K562 (cell line): ENCODE data around the gene CTDSPL. TPM values are rescaled to one million over a fixed set of nuclear protein-coding genes. Genes with fewer than 3 reads are reported as not detected.
A peak's percentile ranks its signal among the peaks of the same experiment; 100 is the strongest.

Experiments used
- CREB3L1 ChIP-seq: fragments of 450-650 bp; IDR thresholded peaks from 2 replicates; pipeline ENCODE4 v1.6.1; 2014; ENCODE audit warnings: low read depth, mild to moderate bottlenecking, moderate library complexity, borderline replicate concordance
- HINFP ChIP-seq: fragments of 450-650 bp; conservative IDR thresholded peaks from 2 replicates; pipeline ENCODE4 v1.6.1; 2016; ENCODE audit warnings: missing genetic modification characterization, low read depth, mild to moderate bottlenecking, control low read depth, missing compliant biosample characterization
- HNRNPH1 ChIP-seq: fragments of 200-400 bp; formaldehyde crosslinking; optimal IDR thresholded peaks from 2 replicates; pipeline ENCODE3; 2017; ENCODE audit warnings: low read depth, mild to moderate bottlenecking, low read length, moderate library complexity
- MXI1 ChIP-seq: IDR thresholded peaks from 2 replicates; pipeline ENCODE4 v1.6.1; 2011; ENCODE audit warnings: low read depth, mild to moderate bottlenecking, improper control_type of control experiment, low read length
- POLR3G ChIP-seq: IDR thresholded peaks from 2 replicates; pipeline ENCODE4 v1.6.1; 2011; ENCODE audit not compliant: insufficient read length, insufficient replicate concordance; ENCODE audit errors: extremely low read depth
- RHOXF2B ChIP-seq: fragments of 250-450 bp; sonication (Bioruptor Pico); conservative IDR thresholded peaks from 2 replicates; pipeline ENCODE4 v1.5.1; 2021
- SMARCC2 ChIP-seq: fragments of 450-650 bp; IDR thresholded peaks from 2 replicates; pipeline ENCODE4 v1.6.1; 2017; ENCODE audit warnings: antibody characterized with exemption, moderate library complexity, mild to moderate bottlenecking, low read depth
- SREBF1 ChIP-seq: fragments of 150-350 bp; IDR thresholded peaks from 2 replicates; pipeline ENCODE4 v1.6.1; 2014; ENCODE audit warnings: antibody characterized with exemption, low read depth, low read length, borderline replicate concordance
- TAF1 ChIP-seq: IDR thresholded peaks from 2 replicates; pipeline ENCODE4 v1.6.1; 2011; ENCODE audit warnings: mild to moderate bottlenecking, low read length, moderate library complexity; ENCODE audit not compliant: insufficient read depth, control insufficient read depth, severe bottlenecking; ENCODE audit errors: extremely low read depth
- ZBTB34 ChIP-seq: fragments of 250-450 bp; sonication (Bioruptor Pico); IDR thresholded peaks from 2 replicates; pipeline ENCODE4 v1.8.0; 2021; ENCODE audit warnings: mild to moderate bottlenecking, moderate library complexity
- ZC3H11A ChIP-seq: IDR thresholded peaks from 2 replicates; pipeline ENCODE4 v1.6.1; 2012; ENCODE audit warnings: low read depth, low read length, improper control_type of control experiment
- ZNF280A ChIP-seq: fragments of 450-650 bp; IDR thresholded peaks from 2 replicates; pipeline ENCODE4 v1.6.1; 2018; ENCODE audit warnings: mild to moderate bottlenecking, low read depth; ENCODE audit not compliant: partially characterized antibody
- ZNF551 ChIP-seq: fragments of 250-450 bp; sonication (Bioruptor Pico); IDR thresholded peaks from 2 replicates; pipeline ENCODE4 v1.5.0; 2021; ENCODE audit warnings: mild to moderate bottlenecking, moderate library complexity
- ZNF561 ChIP-seq: fragments of 450-650 bp; formaldehyde crosslinking; conservative IDR thresholded peaks from 2 replicates; pipeline ENCODE4 v1.4.0; 2020; ENCODE audit warnings: mild to moderate bottlenecking, moderate library complexity
- ZNF695 ChIP-seq: fragments of 450-650 bp; formaldehyde crosslinking; IDR thresholded peaks from 2 replicates; pipeline ENCODE4 v1.4.0; 2020; ENCODE audit warnings: mild to moderate bottlenecking, moderate library complexity
- ZNF785 ChIP-seq: fragments of 250-450 bp; sonication (Bioruptor Pico); IDR thresholded peaks from 2 replicates; pipeline ENCODE4 v1.4.0; 2020; ENCODE audit warnings: mild to moderate bottlenecking
- polyA plus RNA-seq, 8 experiments: library from polyadenylated mRNA; depleted of rRNA in 4 of 8; stranded (reverse) in 5 of 8; unstranded in 3 of 8; fragments of >200 nt; fragmentation: Nextera tagmentation in 2 of 8; fragmentation: Illumina TruSeq in 1 of 8; extraction: Ambion mirVana in 2 of 8; extraction: Trizol in 1 of 8; gene quantifications; 2 replicates each; pipeline versions ENCODE4 v1.2.1 to v1.2.3, GENCODE V29; 2011 to 2014; ENCODE audit warnings: inconsistent platforms in 1 of 8, missing spikeins in 1 of 8
- total RNA-seq, 7 experiments: library from RNA; depleted of rRNA in 6 of 7; stranded (reverse); fragments of >200 nt in 6 of 7; fragmentation: Illumina TruSeq in 2 of 7; extraction: Trizol in 2 of 7; gene quantifications; 2 replicates each; pipeline versions ENCODE4 v1.2.1 to v1.2.3, GENCODE V29; 2011 to 2021; ENCODE audit warnings: low replicate concordance in 1 of 7
- TF ChIP-seq, protein P1 (sequence below), 2 experiments: IDR thresholded peaks in 1 of 2; conservative IDR thresholded peaks in 1 of 2; 2 replicates each; pipeline ENCODE4 v1.6.1; 2016; ENCODE audit warnings: low read depth in 2 of 2, mild to moderate bottlenecking in 1 of 2, missing compliant biosample characterization in 1 of 2, missing genetic modification characterization in 1 of 2, moderate library complexity in 1 of 2

The CTDSPL gene
- total and polyA plus RNA-seq, 9 of the 15 experiments (the other 6 are each of a cell fraction or from before 2014, with no cell fraction given) = 5.1 to 19.3 (median 11.3) TPM

DNA sequence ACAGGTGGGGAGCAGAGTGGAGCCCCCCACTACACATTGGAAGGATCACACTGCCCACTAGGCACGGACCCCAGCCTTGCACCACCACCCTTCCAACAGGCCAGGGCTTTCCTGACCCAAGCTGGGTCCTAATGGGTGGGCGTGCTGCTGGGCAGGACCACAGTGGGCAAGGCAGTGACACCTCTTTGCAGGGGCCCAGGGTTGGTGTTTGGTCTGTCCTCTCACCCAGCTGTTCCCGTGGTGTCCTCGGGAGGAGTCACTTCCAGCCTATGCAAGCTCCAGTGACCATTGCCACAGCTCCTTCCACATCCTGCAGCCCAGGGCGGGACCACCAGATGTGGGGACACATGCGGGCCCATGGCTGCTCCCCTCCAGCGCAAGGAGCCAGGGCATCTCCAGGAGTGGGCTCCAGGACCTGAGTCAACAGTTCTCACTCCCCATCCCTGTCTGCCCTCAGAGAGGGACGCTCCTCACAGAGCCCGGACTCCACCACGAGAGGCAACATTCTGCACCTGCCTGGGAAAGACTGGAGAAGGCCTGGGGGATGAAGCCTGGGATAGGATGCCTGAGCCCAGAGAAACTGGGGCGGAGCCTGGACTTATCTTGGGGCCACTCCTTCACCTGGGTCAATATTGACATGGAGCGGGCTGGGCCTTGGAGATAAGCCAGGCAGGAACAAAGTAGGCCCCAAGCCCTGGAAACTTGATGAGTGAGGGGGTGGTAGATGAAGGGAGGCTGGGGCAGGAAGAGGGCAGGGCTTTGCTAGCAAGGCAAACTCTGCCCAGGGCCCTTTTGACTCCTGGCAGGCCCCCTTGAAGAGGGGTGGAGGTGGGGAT lies 125.0 kb downstream of the CTDSPL start (continued):
- TF ChIP-seq, protein P1, sequence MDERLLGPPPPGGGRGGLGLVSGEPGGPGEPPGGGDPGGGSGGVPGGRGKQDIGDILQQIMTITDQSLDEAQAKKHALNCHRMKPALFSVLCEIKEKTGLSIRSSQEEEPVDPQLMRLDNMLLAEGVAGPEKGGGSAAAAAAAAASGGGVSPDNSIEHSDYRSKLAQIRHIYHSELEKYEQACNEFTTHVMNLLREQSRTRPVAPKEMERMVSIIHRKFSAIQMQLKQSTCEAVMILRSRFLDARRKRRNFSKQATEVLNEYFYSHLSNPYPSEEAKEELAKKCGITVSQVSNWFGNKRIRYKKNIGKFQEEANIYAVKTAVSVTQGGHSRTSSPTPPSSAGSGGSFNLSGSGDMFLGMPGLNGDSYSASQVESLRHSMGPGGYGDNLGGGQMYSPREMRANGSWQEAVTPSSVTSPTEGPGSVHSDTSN (CRISPR knock-in tag; IDR thresholded peaks at IDR 0.05; ENCODE audit: low read depth) = no peak
- TF ChIP-seq, protein P1 (tag; conservative IDR thresholded peaks at IDR 0.05; ENCODE audit: low read depth) = peak; percentile 75
- TF ChIP-seq RHOXF2B (CRISPR knock-in tag) = no peak
- TF ChIP-seq ZNF551 (CRISPR knock-in tag) = no peak
- TF ChIP-seq ZBTB34 (CRISPR knock-in tag) = no peak
- TF ChIP-seq ZNF695 = no peak
- no peak for TF ChIP-seq ZC3H11A
- TF ChIP-seq MXI1 = peak; percentile 35; the same call in 1 of the 2 replicates
- TF ChIP-seq HNRNPH1 = no peak
- peak; percentile 99 for TF ChIP-seq SMARCC2
- TF ChIP-seq CREB3L1 = no peak; the same call in 1 of the 2 replicates
- TF ChIP-seq HINFP (tag) = no peak
- no peak for TF ChIP-seq SREBF1
- TF ChIP-seq TAF1 = peak; percentile 65
- TF ChIP-seq ZNF785 = no peak
- TF ChIP-seq POLR3G = no peak
- no peak for TF ChIP-seq ZNF561 (CRISPR knock-in tag)
- TF ChIP-seq ZNF280A = no peak
